HG03095 (cell line): Measurements from ENCODE around the gene MGME1.
A peak's percentile ranks its signal among the peaks of the same experiment; 100 is the strongest.

Experiments
- ATAC-seq: cut with Tn5 transposase; IDR thresholded peaks from one replicate; pipeline ENCODE4 v1.9.1; 2021; ENCODE audit warnings: moderate library complexity; ENCODE audit not compliant: unreplicated experiment

Gene MGME1

DNA sequence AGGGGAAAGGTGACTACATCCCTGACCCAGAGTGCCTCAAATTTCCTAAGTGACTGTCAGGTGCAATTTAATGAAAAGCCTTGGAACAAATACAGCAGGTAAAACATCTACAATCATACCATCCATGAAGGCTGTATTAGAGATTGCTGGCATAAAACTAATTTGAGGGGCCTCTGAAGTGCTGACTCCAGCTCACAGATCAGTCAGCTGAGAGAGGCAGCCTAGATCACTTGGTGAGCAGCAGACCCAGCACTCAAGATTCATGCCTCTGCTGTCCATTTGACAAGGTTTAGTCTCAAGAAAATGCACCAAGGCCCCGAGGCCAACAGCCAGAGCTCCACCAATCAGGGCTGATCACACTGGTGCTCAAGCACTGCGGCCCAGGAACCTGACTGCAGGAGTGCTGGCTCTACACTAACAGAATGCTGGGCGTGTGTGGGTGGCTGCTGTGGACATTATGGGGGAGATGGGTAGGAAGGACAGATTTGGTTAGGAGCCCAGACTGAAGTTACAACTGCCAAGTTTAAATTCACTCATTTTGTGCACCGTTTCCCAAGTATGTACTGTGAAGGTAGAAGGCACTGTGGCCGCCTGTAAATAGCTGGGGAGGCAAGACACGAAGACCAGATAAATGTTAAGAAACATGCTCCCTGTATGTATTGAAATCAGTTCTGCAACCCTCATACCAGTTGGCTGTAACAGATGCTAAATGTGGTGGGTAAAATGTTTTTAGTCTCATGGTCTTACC lies 28.4 kb upstream of the MGME1 start:
- ATAC-seq, result no peak

DNA sequence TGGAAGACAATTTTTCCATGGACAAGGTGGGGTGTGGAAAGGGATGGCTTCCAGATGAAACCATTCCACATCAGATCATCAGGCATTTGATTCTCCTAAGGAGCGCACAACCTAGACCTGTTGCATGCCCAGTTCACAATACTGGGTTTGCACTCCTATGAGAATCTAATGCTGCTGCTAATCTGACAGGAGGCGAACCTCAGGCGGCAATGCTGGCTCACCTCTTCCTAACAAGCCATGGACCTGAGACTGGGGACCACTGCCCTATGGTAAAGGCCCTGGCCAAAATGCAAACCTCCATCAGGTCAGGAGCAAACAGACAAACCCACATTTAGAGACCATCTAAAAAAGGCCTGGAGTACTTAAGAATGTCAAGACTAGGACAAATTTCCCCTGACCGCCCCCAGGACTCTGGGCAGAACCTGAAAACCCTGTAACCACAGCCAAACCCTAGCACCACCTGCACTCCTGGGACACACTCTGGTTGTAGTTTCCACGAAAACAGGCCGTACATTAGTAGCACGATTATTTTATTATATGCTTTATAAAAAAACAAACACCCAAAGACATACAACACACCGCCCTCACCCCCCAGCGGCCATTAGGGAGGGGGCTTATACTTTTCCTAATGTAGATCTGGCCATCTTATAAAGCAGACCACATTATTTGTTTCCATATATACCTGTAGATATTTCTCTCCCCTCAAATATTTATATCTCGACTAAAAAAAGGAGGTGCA lies 27.6 kb upstream of the MGME1 start:
- ATAC-seq, result no peak

DNA sequence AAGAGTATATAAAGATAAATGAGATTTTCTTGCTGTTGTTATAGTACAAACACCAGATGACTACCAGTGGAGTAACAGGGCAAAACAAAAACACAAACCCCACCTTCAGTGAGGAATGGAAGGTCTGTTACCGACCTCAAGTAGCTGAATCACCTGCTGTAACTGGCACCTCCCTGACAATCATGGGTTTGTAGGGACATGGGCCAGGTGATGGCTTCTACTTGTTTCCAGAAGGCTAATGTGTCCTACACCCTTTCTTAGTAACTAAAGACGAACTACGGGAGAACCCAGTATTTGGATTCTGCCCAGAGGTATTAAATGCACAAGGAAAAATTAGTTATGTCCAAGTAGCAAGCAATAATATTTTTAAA lies 27.0 kb upstream of the MGME1 start:
- no peak for ATAC-seq

DNA sequence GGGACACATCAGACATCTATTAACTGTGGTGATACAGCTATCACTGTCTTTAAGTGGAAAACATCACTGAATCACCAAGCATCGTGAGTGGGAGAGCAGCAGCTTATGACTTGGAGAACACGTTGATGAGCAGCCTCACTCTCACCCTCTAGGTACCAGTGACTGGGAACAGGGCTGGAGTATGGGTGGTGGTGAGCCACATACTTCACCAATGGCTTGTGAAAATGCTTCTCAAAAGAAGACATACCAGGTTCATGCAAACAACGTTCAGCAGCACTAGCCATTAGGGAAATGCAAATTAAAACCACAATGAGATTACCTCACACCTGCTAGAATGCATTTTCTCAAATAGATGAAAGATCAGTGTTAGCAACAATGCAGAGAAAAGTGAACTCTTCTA lies 25.5 kb upstream of the MGME1 start:
- ATAC-seq, result peak; percentile 57

DNA sequence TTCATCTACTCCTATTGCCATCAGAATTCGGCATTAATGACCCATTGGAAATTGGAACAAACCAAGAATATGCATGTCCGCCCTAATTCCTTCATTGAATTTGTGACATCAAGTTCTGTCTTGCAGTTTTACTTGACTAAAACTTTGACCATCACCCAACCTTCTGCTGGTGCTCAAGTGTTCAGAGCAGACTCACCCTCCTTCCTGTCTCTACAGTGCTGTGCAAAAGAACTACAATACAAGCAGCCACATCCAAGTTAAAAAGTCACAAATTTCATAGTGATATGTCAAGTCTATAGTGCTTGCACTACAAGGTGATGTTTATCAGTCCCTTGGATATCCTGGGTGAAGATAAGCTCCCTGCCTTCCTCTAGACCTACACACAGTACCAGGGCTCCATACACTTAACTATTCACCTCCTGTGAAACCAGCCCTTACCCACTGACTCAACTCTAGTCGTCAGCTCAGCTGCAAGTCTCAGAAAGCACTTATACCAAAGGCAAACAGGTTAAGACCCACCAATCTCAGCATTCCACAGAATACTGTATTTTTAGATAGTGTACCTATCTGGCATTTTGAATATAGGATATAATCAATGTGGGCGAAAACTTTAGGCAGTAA lies 23.9 kb upstream of the MGME1 start:
- ATAC-seq, result no peak

DNA sequence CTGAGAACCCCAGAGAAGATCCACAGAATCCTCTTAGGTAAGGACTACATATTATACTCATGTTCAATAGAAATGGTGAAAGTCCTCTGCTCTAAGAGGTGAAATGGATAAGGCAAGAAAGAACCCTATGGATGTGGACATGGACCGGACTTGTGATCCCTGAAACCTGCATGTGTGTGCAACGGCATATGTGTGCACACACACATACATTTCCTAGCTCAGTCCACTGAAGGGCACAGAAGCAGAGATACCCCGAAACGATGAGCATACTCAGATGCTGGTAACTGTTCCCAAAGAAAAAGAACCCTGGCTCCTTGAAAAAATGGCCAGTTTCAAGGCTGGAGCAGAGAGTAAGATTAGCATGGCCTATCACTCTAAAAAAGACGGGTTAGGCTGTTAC lies 22.8 kb upstream of the MGME1 start:
- no peak for ATAC-seq

DNA sequence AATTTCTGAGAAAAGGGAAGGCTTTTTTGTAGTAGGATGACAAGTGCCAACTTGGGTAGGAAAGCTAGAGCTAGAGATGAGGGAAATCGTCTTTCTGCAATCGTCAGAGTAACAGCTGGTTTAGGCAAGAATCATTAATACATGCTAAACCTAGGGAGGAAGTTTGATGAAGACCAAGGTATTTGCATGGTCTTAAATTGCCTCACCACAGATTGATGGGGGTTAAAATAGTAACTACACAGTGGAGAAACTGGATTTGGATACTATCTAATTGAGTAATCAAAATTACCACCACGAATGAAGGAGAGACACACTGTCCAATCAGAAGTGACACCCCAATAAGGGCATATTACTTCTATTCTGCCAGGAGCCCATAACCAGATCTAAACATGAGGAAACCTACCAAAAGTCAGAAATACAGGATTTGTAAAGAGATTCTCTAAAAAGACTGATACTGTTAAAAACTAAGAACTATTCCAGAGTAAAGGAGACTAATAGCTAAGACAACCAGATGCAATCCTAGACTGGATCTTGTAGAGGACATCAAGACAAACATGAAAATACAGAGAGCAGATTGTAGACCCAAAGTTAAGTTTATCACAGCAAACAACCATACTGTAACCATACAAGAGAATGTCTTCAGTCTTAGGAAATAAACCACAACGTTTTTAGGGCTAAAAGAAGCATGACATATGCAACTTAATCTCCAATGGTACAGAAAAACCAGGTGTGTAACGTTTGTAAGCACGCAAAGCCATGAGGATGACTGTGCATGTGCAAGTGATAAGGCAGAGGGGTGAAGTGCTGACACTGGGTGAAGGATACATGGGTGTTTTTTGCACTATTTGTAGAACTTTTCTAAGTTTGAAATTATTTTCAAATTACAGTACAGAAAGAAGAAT lies 22.0 kb upstream of the MGME1 start:
- no peak for ATAC-seq

DNA sequence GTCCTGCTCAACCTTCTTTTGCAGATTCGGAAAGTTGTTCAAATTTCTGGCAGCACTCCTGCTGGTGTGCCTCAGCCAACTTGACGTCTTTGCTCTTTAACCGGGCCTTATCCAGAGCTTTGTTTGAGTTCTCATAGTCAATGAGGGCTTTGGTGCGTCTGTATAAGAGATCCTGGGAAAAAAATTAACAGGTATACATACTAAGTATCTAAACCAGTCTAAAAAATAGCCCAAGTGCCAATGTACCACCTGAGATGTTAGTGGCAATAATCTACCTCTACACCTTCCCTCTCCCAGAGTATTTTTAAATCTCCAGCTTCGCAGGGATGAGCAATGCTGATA lies 21.4 kb upstream of the MGME1 start:
- no peak for ATAC-seq

DNA sequence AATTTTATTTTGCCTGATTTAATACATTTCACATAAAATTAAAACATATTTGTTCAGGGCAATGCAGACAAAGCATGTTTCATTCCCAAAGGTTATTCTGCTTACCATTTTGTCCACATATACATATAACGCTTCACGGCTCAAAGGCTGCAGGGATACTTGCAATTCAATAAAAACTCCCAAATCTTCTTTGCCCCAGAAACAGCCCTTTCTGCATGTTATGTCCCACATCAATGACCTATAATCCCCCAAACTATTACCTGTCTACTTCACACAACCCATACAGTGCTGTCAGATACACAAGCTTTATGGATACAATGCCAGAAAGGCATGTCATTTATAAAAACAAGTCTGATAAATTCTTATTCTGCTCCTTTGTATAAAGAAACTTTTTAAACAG lies 20.4 kb upstream of the MGME1 start:
- no peak for ATAC-seq

DNA sequence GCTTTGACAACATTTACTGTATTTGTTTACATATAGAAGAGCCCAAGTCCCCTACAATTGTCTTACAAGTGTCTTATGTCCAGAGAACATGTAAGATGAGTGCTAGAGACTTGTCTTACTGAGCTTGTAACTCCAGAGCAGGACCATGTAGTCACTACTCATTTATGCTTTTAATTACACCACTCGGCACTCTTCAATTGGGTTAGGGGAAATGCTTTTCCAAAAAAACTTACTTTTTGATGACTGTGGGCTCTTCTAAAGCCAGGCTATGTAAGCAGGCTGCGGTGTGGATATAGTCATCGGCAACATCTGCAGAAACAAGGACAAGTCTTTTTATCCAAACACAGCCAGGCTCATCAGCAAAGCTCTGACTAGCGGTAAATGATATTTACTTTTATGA lies 18.9 kb upstream of the MGME1 start:
- ATAC-seq, result no peak

DNA sequence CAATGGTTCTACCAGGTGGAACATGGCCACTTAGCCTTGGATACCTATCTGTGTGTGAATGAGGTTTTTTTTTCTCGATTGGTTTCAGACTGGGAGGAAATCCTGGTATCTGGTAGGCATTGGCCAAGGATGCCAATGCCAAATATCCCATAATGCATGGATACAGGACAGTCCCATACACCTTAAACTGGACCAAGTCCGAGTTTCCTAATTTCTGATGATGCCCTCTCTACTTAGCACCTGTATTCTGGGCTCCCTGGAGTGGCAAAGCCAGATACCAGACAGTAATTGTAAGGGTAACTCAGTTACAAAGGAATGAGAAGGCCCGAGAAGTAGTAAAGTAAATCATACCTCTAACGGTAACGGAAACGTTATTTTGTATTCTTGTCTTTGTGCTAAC lies 18.1 kb upstream of the MGME1 start:
- ATAC-seq, result no peak

DNA sequence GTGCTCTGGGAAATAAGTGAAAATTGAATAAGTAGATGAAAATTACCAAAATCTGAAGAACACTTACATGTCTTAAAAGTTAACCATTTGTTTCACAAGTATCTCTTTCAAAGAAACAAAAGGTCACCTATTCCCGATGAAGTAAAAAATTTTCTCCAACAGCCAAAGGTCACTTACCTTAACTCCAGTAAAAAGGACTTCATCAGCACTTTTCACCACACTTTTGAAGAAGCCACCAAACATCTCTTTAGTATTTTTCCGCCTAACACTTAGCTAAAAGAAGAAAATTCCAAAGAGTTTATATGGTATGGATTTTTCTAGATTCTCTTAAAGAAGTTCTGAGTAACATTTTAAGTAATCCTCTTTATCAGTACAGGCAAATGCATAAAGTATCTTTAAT lies 17.5 kb upstream of the MGME1 start:
- ATAC-seq, result no peak

DNA sequence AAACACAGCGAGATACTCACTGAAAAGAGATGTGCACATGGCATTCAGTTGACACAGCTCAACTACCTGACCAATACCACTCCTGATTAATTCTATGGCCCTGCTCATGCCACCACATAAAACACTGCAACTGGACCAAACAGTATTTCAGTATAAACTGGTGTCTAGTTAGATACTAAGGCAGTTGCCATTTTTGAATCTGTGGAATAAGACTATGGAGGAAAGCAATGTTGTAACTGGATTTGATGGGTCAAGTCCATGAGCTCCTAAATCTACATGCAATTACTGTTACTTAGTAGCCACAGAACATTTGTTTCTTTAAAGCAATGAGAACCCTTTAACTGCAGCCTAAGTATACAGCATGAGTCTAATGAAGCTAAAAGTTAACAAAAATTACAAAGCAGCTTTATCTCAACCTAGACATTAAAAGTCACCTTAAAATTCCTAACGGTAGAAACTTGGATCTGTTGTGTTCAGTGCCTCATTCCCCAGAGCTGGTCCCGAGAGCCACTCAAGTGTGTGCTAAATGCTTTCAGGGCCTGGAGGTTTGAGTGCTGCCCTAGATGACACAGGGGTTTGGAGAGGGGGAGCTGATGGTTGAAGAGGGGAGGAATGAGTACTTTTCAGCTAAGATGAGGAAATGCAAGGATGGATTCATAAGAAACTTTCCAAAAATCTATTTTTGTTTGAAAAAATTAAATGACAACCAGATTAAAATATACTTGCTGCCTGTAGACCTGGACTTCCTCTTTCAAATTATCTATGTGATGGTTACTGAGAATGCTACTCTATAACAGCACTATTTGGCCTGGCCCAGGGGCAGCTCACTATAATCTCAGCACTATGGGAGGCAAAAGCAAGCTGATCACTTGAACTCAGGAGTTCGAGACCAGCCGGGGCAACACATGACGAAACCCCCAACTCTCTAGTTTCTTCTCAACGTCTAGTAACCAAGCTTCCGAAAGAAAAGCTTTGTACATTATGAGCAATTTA lies 15.8 kb upstream of the MGME1 start:
- no peak for ATAC-seq

DNA sequence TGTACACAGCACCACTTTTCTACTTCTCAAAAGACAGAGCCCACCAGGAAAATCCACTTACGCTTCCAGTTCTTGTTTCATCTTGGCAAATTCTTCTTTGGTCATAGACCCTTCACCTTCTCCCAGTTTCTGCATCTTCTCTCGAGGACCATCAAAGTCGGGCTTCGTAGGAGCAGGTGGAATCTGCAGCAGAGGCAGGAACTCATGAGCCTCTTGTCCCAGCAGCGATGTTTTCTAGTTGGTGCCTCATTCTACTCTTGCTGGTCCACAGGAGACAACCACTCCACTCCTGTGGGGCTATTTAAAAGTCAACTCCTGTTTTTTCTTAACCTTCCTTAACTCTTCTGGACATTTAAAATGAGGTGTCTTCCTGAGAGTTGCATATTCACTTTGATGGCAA lies 14.9 kb upstream of the MGME1 start:
- no peak for ATAC-seq

DNA sequence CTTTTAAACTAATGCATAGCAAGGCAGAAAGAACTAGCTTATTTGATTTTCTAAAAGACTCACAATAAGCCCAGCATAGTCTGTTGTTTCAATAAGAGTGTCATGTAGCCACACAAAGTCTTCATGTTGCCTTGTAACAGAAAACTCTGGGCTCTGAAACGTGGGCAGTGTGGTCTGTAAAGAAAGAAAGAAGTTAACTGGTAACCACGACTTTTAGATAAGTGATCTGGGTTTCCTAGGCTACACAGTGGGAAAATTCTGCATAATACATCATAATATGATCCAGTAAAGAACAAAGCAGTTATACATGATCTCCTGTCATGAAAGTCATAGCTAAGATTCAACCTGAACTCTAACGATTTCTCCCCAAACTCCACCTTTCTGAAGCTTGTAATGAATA lies 13.5 kb upstream of the MGME1 start:
- ATAC-seq, result no peak

DNA sequence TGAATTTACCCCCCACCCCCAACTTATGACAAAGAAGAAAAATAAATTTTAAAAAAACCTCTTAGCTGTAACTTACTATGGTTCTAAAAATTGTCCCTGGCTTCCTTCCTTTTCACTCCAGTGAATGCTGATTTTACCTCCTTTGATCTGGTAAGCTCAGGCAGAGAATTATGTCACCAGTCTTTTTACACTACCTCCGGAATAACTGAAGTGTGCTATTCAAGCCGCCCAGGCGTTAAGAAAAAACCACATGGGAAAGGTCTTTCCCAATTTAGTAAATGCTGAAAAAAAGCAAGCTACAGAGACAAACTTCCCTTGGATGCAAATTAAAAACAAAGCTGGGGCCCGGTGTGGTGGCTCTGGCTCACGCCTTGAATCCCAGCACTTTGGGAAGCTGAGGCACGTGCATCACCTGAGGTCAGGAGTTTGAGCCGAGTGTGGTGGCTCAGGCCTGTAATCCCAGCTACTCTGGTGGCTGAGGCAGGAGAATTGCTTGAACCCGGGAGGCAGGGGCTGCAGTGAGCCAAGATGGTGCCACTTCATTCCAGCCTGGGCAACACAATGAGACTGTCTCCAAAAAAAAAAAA lies 12.6 kb upstream of the MGME1 start:
- no peak for ATAC-seq

DNA sequence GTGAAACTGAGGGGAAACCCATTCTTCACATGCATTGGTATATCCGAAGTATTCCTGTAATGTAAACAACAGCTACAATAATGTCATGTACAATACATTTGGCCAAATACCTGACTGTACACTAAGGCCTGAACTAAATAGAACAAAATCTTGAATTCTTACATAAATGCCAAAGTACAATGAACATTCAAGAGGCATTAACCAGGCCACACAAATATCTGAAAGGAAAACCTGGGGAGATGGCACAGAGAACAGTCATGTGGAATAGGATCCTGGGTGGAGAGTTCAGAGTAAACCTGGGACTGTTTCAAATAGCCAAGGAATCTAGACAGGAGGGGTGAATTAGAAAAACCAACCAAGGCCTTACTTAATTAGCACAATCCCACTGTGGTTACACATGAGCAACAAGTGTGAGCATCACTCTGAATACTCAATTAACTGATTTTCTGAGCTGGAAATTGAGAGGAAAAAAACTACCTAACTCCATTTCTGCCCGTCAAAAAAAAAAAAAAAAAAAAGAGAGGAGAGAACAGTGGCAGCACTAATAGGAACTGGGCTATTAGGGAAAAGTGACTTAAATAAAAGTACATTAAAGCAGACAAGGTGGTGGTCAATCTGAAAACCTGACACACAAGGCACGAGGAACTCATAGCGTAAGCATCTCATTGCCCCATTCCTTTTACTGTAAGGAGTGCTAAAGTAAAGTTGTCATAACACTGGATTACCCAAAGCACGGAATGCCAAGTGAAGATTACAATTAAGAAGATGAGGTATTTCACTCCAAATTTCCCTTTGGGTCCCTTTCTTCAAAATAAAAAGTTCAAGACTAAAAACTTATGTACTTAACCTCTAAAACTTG lies 11.1 kb upstream of the MGME1 start:
- no peak for ATAC-seq

DNA sequence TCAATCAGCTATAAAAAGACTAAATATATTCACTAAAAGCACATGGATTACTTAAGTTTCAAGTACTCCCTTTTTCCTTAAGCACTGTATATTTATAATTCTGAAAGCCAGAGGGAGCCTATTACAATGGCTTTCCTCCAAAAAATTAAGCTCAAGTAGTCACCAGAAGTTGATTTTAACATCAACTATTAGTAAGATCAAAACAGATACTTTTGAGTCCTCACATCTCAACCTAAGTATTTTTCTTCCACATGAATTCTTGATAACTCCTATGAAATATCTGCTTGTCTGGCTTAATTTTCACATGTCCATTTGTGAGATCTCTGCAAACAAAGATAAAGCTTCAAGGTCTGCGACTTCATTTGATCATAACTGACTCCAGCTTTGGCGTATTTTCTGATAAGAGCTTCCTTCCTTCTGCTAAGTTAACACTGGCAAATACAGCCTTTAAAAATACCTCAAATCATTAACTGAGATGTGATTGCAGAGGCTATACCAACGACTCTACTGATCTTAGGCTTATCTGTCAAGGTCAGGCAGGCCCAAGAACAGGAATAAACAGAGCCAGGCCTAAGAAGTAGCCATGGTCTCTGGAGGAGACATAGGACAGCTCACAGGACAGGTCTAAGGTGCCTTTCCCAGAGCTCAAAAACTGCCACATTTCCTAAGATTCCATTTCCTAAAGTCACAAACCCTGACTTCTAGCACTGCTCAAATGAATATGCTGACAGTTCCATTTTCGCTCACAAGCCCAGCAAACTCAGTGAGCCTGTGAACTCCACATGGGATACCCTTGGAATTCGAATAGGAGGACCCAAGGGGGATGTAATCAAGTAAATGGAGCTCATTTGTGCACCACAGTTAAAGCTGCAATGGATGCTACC lies 10.2 kb upstream of the MGME1 start:
- ATAC-seq, result no peak
